Loucy (cell line): Measurements from ENCODE around the gene TIMM44.

Experiments used
- EZH2phosphoT487 ChIP-seq: fragments of 200-600 bp; IDR thresholded peaks from 2 replicates; pipeline ENCODE4 v1.6.1; 2018; ENCODE audit warnings: antibody characterized with exemption, mild to moderate bottlenecking, moderate library complexity, borderline replicate concordance
- TF ChIP-seq, protein P1 (sequence below): fragments of 200-600 bp; sonication (generic); conservative IDR thresholded peaks from 2 replicates; pipeline ENCODE4 v1.5.1; 2014; ENCODE audit warnings: mild to moderate bottlenecking, antibody characterized with exemption, low read length

DNA sequence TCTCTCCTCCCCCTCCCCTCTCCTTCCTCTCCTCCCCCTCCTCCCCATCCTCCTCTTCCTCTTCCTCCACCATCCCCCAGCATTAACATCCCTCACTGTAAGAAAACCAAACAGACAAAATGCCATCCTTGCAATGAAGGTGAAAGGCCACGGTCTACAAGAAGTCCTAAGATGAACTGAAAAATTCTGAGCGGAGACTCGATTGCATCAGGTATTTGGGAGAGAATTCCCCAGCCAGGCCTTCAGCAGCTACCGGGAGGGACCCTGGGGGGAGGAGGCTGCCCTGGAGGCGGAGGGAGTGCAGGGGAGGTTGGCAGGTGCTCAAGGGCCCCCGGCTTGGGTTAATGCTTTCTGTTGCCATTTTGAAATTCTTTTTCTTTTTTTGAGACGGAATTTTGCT is 10.1 kb upstream of the TIMM44 start:
- TF ChIP-seq, protein P1, sequence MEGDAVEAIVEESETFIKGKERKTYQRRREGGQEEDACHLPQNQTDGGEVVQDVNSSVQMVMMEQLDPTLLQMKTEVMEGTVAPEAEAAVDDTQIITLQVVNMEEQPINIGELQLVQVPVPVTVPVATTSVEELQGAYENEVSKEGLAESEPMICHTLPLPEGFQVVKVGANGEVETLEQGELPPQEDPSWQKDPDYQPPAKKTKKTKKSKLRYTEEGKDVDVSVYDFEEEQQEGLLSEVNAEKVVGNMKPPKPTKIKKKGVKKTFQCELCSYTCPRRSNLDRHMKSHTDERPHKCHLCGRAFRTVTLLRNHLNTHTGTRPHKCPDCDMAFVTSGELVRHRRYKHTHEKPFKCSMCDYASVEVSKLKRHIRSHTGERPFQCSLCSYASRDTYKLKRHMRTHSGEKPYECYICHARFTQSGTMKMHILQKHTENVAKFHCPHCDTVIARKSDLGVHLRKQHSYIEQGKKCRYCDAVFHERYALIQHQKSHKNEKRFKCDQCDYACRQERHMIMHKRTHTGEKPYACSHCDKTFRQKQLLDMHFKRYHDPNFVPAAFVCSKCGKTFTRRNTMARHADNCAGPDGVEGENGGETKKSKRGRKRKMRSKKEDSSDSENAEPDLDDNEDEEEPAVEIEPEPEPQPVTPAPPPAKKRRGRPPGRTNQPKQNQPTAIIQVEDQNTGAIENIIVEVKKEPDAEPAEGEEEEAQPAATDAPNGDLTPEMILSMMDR: no peak
- no peak for TF ChIP-seq EZH2phosphoT487
